ENCODE data around the gene TRMT44. TPM values are rescaled to one million over a fixed set of nuclear protein-coding genes. Genes with fewer than 3 reads are reported as not detected.

TRMT44 gene
- total RNA-seq, 1 experiment from 2014 or later, result 22.9 TPM

GRCh38 chr4:8502836-8503585, 62.4 kb downstream of the TRMT44 start:
- no peak for TF ChIP-seq EZH2 (IDR thresholded peaks at IDR 0.05; ENCODE audit: borderline replicate concordance, low read depth, low read length, poor library complexity, severe bottlenecking)
- Histone ChIP-seq H3K4me1 (ENCODE audit: insufficient read depth, low read length, poor library complexity, severe bottlenecking) (no peaks in the 10 kb centered on the region), H3K4me3 (ENCODE audit: low read depth, low read length, poor library complexity, severe bottlenecking) (no peak overlapping the region), H3K36me3 (ENCODE audit: insufficient read depth, low read length, poor library complexity, severe bottlenecking) (no peaks in the 10 kb centered on the region), H3K9me3 (ENCODE audit: low read depth, low read length, poor library complexity, severe bottlenecking) (no peaks in the 10 kb centered on the region), H3K27ac (ENCODE audit: low read depth, low read length, poor library complexity, severe bottlenecking) (no peak overlapping the region), H3K27me3 (replicated peaks; ENCODE audit: insufficient read depth, low read depth, low read length, poor library complexity) (peaks cover 15% of the 10 kb centered on the region)
- ChIA-PET CTCF (no interaction called here), POLR2A (ENCODE audit: low non-redundant PET) (no interaction called here)
- BruUV-seq (replicated peaks), result no TSS peak
- intact Hi-C loops (cut with micrococcal nuclease; ENCODE audit: unreplicated experiment), result no loop called here
- no peak for DNase-seq (ENCODE audit: low spot score)

- Histone ChIP-seq H3K27me3 (replicated peaks; ENCODE audit: insufficient read depth, low read depth, low read length, poor library complexity) (peaks cover 15% of the 10 kb centered on the region), H3K36me3 (ENCODE audit: insufficient read depth, low read length, poor library complexity, severe bottlenecking) (no peaks in the 10 kb centered on the region), H3K9me3 (ENCODE audit: low read depth, low read length, poor library complexity, severe bottlenecking) (no peaks in the 10 kb centered on the region), H3K4me1 (ENCODE audit: insufficient read depth, low read length, poor library complexity, severe bottlenecking) (no peaks in the 10 kb centered on the region), H3K27ac (ENCODE audit: low read depth, low read length, poor library complexity, severe bottlenecking) (no peak overlapping the region), H3K4me3 (ENCODE audit: low read depth, low read length, poor library complexity, severe bottlenecking) (no peak overlapping the region)
- no peak for TF ChIP-seq CTCF (conservative IDR thresholded peaks at IDR 0.05; ENCODE audit: low read depth, low read length)
- TF ChIP-seq EZH2 (IDR thresholded peaks at IDR 0.05; ENCODE audit: borderline replicate concordance, low read depth, low read length, poor library complexity, severe bottlenecking), result no peak
- DNase-seq (ENCODE audit: low spot score), result no peak
- POLR2A ChIA-PET (ENCODE audit: low non-redundant PET), result no interaction called here
- intact Hi-C loops (cut with micrococcal nuclease; ENCODE audit: unreplicated experiment), result no loop called here
- CTCF ChIA-PET, result no interaction called here
- no TSS peak for BruUV-seq (replicated peaks)
Measured at GRCh38 chr4:8503801-8504200, 63.2 kb downstream of the TRMT44 start.

GRCh38 chr4:8504279-8505007, 63.9 kb downstream of the TRMT44 start:
- Histone ChIP-seq H3K27me3 (replicated peaks; ENCODE audit: insufficient read depth, low read depth, low read length, poor library complexity) (peaks cover 15% of the 10 kb centered on the region), H3K36me3 (ENCODE audit: insufficient read depth, low read length, poor library complexity, severe bottlenecking) (no peaks in the 10 kb centered on the region), H3K27ac (ENCODE audit: low read depth, low read length, poor library complexity, severe bottlenecking) (no peak overlapping the region), H3K9me3 (ENCODE audit: low read depth, low read length, poor library complexity, severe bottlenecking) (no peaks in the 10 kb centered on the region), H3K4me3 (ENCODE audit: low read depth, low read length, poor library complexity, severe bottlenecking) (no peak overlapping the region), H3K4me1 (ENCODE audit: insufficient read depth, low read length, poor library complexity, severe bottlenecking) (no peaks in the 10 kb centered on the region)
- no TSS peak for BruUV-seq (replicated peaks)
- ChIA-PET CTCF (interaction anchor here (1.0 kb wide), 1 partner anchor 35 kb away, joined by 3 read pairs; no protein-coding TSS in a partner anchor), POLR2A (ENCODE audit: low non-redundant PET) (no interaction called here)
- no peak for TF ChIP-seq CTCF (conservative IDR thresholded peaks at IDR 0.05; ENCODE audit: low read depth, low read length)
- TF ChIP-seq EZH2 (IDR thresholded peaks at IDR 0.05; ENCODE audit: borderline replicate concordance, low read depth, low read length, poor library complexity, severe bottlenecking), result no peak
- intact Hi-C loops (cut with micrococcal nuclease; ENCODE audit: unreplicated experiment), result no loop called here
- no peak for DNase-seq (ENCODE audit: low spot score)

Data from A673 (cell line).